NT2/D1 (cell line): Measurements from ENCODE around the gene CLCN5.

Experiments used
- DNase-seq: peaks from one replicate; pipeline ENCODE4 v3.0.0-alpha.2; 2011; ENCODE audit warnings: low read depth, low spot score
- H3K27me3 ChIP-seq: 2 replicates; pipeline ENCODE4 v1.6.0; 2011; ENCODE audit warnings: mild to moderate bottlenecking; ENCODE audit not compliant: insufficient read length, insufficient read depth
- H3K36me3 ChIP-seq: 2 replicates; pipeline ENCODE4 v1.6.1; 2011; ENCODE audit warnings: mild to moderate bottlenecking, low read length, mixed read lengths; ENCODE audit not compliant: insufficient read depth, insufficient read length
- H3K4me1 ChIP-seq: 2 replicates; pipeline ENCODE4 v1.5.1; 2011; ENCODE audit not compliant: insufficient read depth, insufficient read length
- H3K4me3 ChIP-seq: 2 replicates; pipeline ENCODE4 v1.5.1; 2011; ENCODE audit warnings: low read depth; ENCODE audit not compliant: insufficient read length
- H3K9ac ChIP-seq: 2 replicates; pipeline ENCODE4 v1.6.0; 2011; ENCODE audit warnings: low read depth; ENCODE audit not compliant: insufficient read length
- H3K9me3 ChIP-seq: 2 replicates; pipeline ENCODE4 v1.5.1; 2011; ENCODE audit warnings: mild to moderate bottlenecking, low read length; ENCODE audit not compliant: insufficient read depth
- SUZ12 ChIP-seq: IDR thresholded peaks from 2 replicates; pipeline ENCODE4 v1.6.1; 2011; ENCODE audit not compliant: insufficient read length, insufficient read depth; ENCODE audit errors: extremely low read depth
- YY1 ChIP-seq: IDR thresholded peaks from 2 replicates; pipeline ENCODE4 v1.6.1; 2011; ENCODE audit not compliant: insufficient read length, insufficient read depth
- ZNF274 ChIP-seq: IDR thresholded peaks from 2 replicates; pipeline ENCODE4 v1.6.1; 2011; ENCODE audit warnings: mild to moderate bottlenecking, low read depth, low read length

CLCN5 gene

DNA sequence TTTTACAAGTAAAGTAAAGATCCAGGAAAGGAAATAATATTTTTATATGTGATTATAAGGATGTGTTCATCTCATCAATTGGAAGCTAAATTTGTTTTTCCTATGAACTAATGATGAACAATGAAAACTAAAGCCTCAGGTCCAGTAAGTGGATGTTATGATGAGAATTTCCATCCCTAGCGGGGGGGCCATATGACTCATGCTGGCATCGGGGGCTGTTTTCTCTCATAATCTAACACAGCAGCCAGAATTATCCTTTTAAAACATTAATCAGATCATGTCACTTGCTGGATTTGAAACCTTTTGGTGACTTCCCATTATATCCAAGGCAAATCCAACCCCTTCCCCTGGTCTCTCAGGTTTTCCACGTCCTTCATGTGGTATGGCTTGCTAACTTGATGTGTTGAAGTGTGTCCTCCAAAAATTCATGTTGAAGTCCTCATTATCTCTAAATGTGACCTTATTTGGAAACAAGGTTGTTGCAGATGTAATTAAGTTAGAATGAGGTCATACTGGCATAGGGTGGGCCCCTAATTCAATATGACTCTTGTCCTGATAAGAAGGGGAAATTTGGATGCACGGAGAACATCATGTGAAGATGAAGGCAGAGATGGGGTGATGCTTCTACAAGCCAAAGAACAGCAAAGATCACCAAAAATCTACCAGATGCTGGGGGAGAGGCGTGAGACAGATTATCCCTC lies 181.6 kb downstream of the CLCN5 start:
- Histone ChIP-seq H3K4me1 (no peaks in the 10 kb centered on the region), H3K9ac (no peak overlapping the region), H3K9me3 (no peaks in the 10 kb centered on the region), H3K27me3 (no peaks in the 10 kb centered on the region), H3K36me3 (no peaks in the 10 kb centered on the region), H3K4me3 (no peak overlapping the region)
- no peak for TF ChIP-seq ZNF274
- no peak for TF ChIP-seq SUZ12
- DNase-seq, result no peak

DNA sequence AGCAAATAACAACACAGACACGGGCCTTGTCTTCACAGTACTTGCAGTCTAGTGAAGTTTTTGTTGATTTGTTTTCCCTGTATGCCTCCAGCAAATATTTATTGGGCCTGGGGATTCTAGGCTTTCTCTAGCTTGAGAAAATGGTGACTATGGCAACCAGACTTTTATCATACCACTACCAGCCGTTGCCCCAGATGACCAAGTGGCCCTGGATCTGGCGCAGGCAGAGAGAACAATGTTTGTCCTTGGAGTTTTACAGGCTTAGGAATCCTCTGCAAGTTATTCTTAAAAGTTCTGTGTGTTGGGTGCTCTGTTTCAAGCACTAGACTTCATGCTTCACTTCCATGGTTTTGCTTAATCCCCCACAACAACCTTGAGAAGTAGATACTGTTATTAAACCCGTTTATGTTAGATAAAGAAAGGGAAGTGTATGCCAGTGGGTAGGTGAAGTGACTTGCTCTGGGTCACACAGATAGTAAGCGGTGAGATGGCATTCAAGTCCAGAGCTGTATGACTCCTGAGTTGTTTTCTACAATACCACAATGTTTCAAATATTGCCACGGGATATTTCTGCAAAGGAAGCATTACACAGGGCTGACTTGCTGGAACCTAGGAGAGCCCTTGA lies 183.8 kb downstream of the CLCN5 start:
- no peak for DNase-seq
- no peaks in the 10 kb centered on the region for H3K27me3 ChIP-seq
- H3K9ac ChIP-seq, result no peak overlapping the region
- H3K9me3 ChIP-seq, result no peaks in the 10 kb centered on the region
- H3K4me3 ChIP-seq, result no peak overlapping the region
- TF ChIP-seq YY1, result no peak
- no peak for TF ChIP-seq SUZ12
- no peak for TF ChIP-seq ZNF274
- H3K36me3 ChIP-seq, result no peaks in the 10 kb centered on the region
- no peaks in the 10 kb centered on the region for H3K4me1 ChIP-seq

DNA sequence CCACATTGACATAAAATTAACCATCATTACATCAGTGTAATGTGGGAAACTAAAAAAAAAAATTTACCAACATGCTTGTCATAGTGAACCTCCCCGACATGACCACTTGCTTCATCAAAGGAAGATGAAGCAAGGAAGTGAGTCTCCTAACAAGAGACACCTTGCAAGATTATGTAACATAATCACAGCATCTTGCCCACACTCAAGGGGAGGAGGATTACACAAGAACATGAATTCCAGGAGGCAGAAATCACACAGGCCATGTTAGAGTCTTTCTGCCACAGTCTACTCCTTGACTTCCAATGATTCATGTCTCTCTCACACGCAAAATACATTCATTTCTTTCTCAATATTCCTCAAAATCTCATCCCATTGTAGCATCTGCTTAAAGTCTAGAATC lies 185.1 kb downstream of the CLCN5 start:
- TF ChIP-seq SUZ12 (no peak), YY1 (no peak), ZNF274 (no peak)
- H3K27me3 ChIP-seq, result no peaks in the 10 kb centered on the region
- H3K9me3 ChIP-seq, result no peaks in the 10 kb centered on the region; the same call in 1 of the 2 replicates
- no peaks in the 10 kb centered on the region for H3K36me3 ChIP-seq
- H3K4me3 ChIP-seq, result no peak overlapping the region
- peaks cover 2% of the 10 kb centered on the region for H3K4me1 ChIP-seq
- no peak for DNase-seq
- H3K9ac ChIP-seq, result no peak overlapping the region

DNA sequence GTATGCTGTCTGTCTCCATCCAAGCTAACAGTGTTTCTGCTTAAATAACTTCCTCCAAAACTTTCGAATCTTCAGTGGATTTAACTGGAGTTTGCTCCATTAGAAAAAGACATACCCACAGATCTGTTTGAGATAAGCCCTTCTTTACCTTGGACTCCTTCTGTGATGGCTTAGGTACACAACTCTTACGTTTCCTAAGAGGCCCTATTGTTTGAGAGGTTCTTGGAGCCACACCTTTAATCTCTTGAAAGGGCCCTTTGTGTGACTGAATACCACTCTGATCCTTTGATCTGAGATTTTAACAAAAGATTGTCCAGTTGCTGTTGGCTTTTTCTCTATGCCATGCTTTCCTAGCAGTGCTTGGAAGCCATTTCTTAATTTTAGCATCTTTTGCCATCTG lies 185.9 kb downstream of the CLCN5 start:
- no peak for TF ChIP-seq ZNF274
- TF ChIP-seq SUZ12, result no peak
- TF ChIP-seq YY1, result no peak
- Histone ChIP-seq H3K4me1 (peaks cover 3% of the 10 kb centered on the region), H3K4me3 (no peak overlapping the region), H3K36me3 (no peaks in the 10 kb centered on the region), H3K9ac (no peak overlapping the region), H3K27me3 (no peaks in the 10 kb centered on the region), H3K9me3 (no peaks in the 10 kb centered on the region; the same call in 1 of the 2 replicates)
- no peak for DNase-seq

DNA sequence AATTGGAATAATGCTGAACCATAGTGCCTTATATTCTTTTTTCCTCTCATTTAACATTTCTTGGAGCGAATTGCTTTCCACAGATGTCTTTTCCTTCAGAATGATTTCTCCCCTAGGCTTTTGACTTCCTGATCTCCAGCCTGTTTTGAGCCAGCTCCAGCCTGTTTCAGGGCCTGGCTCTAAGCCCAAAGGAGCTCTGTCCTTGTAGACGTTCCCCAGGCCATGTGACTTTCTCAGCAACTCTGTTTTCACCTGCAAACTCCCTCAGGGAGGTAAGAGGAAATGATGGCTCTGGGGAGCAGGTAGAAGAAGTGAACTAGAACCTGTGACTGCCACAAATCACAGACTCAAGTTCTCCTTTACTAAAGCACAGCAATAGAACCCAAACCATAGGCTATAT lies 189.3 kb downstream of the CLCN5 start:
- Histone ChIP-seq H3K9ac (no peak overlapping the region), H3K27me3 (no peaks in the 10 kb centered on the region), H3K9me3 (no peaks in the 10 kb centered on the region; the same call in 1 of the 2 replicates), H3K4me1 (peaks cover 3% of the 10 kb centered on the region), H3K36me3 (no peaks in the 10 kb centered on the region), H3K4me3 (no peak overlapping the region)
- DNase-seq, result no peak
- TF ChIP-seq ZNF274, result no peak
- no peak for TF ChIP-seq SUZ12
- TF ChIP-seq YY1, result no peak

DNA sequence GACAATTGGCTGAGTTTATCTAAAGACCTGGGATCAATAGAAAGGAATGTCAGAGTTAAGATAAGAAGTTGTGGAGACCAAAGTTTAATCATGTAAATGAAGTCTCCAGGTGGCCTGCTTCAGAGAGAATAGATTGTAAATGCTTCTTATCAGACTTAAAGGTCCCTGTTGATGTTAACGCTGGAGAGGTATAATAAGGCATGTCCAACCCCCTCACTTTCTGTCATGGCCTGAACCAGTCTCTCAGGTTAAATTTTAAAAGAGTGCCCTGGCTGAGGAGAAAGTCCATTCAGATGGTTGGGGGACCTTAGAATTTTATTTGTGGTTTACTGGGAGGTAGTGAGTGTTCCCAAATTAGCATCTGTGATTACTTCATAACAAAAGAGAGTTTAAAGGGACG lies 191.7 kb downstream of the CLCN5 start:
- peaks cover 3% of the 10 kb centered on the region for H3K4me1 ChIP-seq
- no peak overlapping the region for H3K9ac ChIP-seq
- DNase-seq, result peak; percentile 55
- H3K36me3 ChIP-seq, result no peaks in the 10 kb centered on the region
- no peaks in the 10 kb centered on the region; the same call in 1 of the 2 replicates for H3K9me3 ChIP-seq
- H3K27me3 ChIP-seq, result no peaks in the 10 kb centered on the region
- TF ChIP-seq ZNF274, result no peak
- TF ChIP-seq YY1, result no peak
- no peak for TF ChIP-seq SUZ12
- H3K4me3 ChIP-seq, result no peak overlapping the region

DNA sequence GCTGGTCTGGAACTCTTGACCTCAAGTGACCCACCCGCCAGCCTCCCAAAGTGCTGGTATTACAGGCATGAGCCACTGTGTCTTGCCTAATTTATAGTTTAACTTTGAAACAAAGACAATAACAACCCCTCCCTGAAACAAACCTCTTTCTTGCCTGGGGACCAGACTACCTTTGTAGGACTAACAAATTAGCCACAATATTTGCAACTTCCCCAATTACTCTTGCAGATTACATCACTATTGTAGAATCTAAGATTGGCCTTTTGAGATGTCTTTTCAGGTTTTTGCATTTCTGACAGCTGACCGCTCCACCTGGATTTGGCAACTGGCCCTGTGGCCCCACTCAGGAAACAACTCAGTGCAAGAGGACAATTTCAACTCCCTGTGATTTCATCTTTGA lies 193.6 kb downstream of the CLCN5 start:
- peaks cover 3% of the 10 kb centered on the region for H3K4me1 ChIP-seq
- no peak overlapping the region for H3K9ac ChIP-seq
- H3K9me3 ChIP-seq, result no peaks in the 10 kb centered on the region; the same call in 1 of the 2 replicates
- no peaks in the 10 kb centered on the region for H3K27me3 ChIP-seq
- DNase-seq, result no peak
- H3K4me3 ChIP-seq, result no peak overlapping the region
- TF ChIP-seq SUZ12, result no peak
- TF ChIP-seq ZNF274, result no peak
- no peak for TF ChIP-seq YY1
- H3K36me3 ChIP-seq, result no peaks in the 10 kb centered on the region
